ENCODE results near the gene GP9. TPM values are rescaled to one million over a fixed set of nuclear protein-coding genes. Genes with fewer than 3 reads are reported as not detected.

The GP9 gene
- total and polyA plus RNA-seq, 9 of the 15 experiments (the other 6 are each of a cell fraction or from before 2014, with no cell fraction given) = not detected

GRCh38 chr3:129026728-129027543 is 33.6 kb upstream of the GP9 start (continued):
- TF ChIP-seq, protein P1, sequence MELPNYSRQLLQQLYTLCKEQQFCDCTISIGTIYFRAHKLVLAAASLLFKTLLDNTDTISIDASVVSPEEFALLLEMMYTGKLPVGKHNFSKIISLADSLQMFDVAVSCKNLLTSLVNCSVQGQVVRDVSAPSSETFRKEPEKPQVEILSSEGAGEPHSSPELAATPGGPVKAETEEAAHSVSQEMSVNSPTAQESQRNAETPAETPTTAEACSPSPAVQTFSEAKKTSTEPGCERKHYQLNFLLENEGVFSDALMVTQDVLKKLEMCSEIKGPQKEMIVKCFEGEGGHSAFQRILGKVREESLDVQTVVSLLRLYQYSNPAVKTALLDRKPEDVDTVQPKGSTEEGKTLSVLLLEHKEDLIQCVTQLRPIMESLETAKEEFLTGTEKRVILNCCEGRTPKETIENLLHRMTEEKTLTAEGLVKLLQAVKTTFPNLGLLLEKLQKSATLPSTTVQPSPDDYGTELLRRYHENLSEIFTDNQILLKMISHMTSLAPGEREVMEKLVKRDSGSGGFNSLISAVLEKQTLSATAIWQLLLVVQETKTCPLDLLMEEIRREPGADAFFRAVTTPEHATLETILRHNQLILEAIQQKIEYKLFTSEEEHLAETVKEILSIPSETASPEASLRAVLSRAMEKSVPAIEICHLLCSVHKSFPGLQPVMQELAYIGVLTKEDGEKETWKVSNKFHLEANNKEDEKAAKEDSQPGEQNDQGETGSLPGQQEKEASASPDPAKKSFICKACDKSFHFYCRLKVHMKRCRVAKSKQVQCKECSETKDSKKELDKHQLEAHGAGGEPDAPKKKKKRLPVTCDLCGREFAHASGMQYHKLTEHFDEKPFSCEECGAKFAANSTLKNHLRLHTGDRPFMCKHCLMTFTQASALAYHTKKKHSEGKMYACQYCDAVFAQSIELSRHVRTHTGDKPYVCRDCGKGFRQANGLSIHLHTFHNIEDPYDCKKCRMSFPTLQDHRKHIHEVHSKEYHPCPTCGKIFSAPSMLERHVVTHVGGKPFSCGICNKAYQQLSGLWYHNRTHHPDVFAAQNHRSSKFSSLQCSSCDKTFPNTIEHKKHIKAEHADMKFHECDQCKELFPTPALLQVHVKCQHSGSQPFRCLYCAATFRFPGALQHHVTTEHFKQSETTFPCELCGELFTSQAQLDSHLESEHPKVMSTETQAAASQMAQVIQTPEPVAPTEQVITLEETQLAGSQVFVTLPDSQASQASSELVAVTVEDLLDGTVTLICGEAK (IDR thresholded peaks at IDR 0.05) = peak; percentile 52; the same call in 1 of the 2 replicates
- TF ChIP-seq, protein P1 (CRISPR knock-in tag; IDR thresholded peaks at IDR 0.05) = no peak
- TF ChIP-seq PPARD (CRISPR knock-in tag; IDR thresholded peaks at IDR 0.05) (no peak), SOX6 (IDR thresholded peaks at IDR 0.05) (0 out of 2 replicates have a peak, but pooled peaks have one; percentile 23), RNF219 (CRISPR knock-in tag; IDR thresholded peaks at IDR 0.05) (no peak), PHF8 (IDR thresholded peaks at IDR 0.05; ENCODE audit: borderline replicate concordance, low read length) (peak; percentile 63; the same call in 1 of the 2 replicates), E2F6 (IDR thresholded peaks at IDR 0.05; ENCODE audit: borderline replicate concordance in 1 of 2, extremely low read depth in 1 of 2, insufficient read depth in 1 of 2, insufficient read length in 1 of 2, low read depth in 1 of 2, low read length in 1 of 2, poor library complexity in 1 of 2, severe bottlenecking in 1 of 2) (peak; percentile 94 to 95), HNRNPLL (IDR thresholded peaks at IDR 0.05; ENCODE audit: low read depth, low read length, poor library complexity, severe bottlenecking) (no peak)
